DND-41 (cell line): ENCODE results near the gene SGPL1.

Experiments used
- EZH2 ChIP-seq: IDR thresholded peaks from 3 replicates; pipeline ENCODE4 v1.6.1; 2012; ENCODE audit warnings: borderline replicate concordance, low read depth, mild to moderate bottlenecking, moderate library complexity, low read length, inconsistent platforms; ENCODE audit not compliant: severe bottlenecking
- TF ChIP-seq, protein P1 (sequence below): IDR thresholded peaks from 2 replicates; pipeline ENCODE4 v1.5.1; 2012; ENCODE audit warnings: borderline replicate concordance, low read length, moderate library complexity, mild to moderate bottlenecking; ENCODE audit not compliant: poor library complexity, severe bottlenecking; ENCODE audit errors: extremely low read depth

DNA sequence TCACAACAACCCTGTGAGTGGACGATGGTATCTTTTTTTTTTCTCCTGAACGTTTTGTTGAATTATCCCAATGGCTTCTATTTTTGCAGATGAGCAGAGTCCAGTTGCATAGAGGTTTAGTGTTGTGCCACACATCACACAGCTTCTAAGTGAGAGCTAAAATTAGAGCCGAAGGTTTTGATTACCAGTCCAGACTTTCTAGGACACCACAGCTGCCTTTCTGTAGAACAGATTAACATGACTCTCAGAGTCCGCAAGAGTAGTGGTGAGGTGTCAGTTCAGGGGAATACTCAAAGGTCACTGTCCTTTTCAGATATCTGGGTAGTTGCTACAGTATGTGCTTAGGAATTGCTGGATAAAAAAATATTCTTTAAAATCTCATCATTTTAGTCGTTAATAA, 13.8 kb downstream of the SGPL1 start:
- TF ChIP-seq, protein P1, sequence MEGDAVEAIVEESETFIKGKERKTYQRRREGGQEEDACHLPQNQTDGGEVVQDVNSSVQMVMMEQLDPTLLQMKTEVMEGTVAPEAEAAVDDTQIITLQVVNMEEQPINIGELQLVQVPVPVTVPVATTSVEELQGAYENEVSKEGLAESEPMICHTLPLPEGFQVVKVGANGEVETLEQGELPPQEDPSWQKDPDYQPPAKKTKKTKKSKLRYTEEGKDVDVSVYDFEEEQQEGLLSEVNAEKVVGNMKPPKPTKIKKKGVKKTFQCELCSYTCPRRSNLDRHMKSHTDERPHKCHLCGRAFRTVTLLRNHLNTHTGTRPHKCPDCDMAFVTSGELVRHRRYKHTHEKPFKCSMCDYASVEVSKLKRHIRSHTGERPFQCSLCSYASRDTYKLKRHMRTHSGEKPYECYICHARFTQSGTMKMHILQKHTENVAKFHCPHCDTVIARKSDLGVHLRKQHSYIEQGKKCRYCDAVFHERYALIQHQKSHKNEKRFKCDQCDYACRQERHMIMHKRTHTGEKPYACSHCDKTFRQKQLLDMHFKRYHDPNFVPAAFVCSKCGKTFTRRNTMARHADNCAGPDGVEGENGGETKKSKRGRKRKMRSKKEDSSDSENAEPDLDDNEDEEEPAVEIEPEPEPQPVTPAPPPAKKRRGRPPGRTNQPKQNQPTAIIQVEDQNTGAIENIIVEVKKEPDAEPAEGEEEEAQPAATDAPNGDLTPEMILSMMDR, result no peak
- no peak for TF ChIP-seq EZH2
